Panc1 (cell line): Measurements from ENCODE around the gene JUN. TPM values are rescaled to one million over a fixed set of nuclear protein-coding genes. Genes with fewer than 3 reads are reported as not detected.

Source experiments
- ATAC-seq: fragments of 200-7000 bp; cut with Tn5 transposase; 2 replicates; pipeline ENCODE4 v1.9.1; 2020; ENCODE audit warnings: mild to moderate bottlenecking, moderate library complexity
- BruUV-seq: library from RNA; stranded (reverse); fragments of 400-500 nt; replicated peaks from 2 replicates; lab custom pipeline; 2021; lab: Mats Ljungman, UMichigan
- CTCF ChIA-PET: fragments of 300-600 bp; sonication (Branson Sonifier 250); formaldehyde crosslinking; loops from one replicate; lab custom pipeline; 2022; ENCODE audit warnings: antibody characterized with exemption; lab: Charles Lee
- POLR2A ChIA-PET: fragments of 300-600 bp; sonication (Branson Sonifier 250); formaldehyde crosslinking; loops from one replicate; lab custom pipeline; 2022; ENCODE audit warnings: antibody characterized with exemption; lab: Charles Lee
- DNase-seq: peaks from one replicate; pipeline ENCODE4 v3.0.0-alpha.2; 2010; ENCODE audit warnings: low read depth, low spot score
- H3K27ac ChIP-seq: 2 replicates; pipeline ENCODE4 v1.5.1; 2011; ENCODE audit warnings: mild to moderate bottlenecking, low read length, inconsistent platforms
- H3K27me3 ChIP-seq: fragments of 200-500 bp; sonication (Bioruptor generic); 2 replicates; pipeline ENCODE4 v1.6.0; 2014; ENCODE audit warnings: low read length, inconsistent platforms; ENCODE audit not compliant: control insufficient read depth, insufficient read depth
- H3K36me3 ChIP-seq: fragments of 200-500 bp; sonication (Bioruptor generic); 2 replicates; pipeline ENCODE4 v1.5.1; 2014; ENCODE audit warnings: inconsistent platforms, mild to moderate bottlenecking, low read length, moderate library complexity; ENCODE audit not compliant: control insufficient read depth, insufficient read depth
- H3K4me1 ChIP-seq: 2 replicates; pipeline ENCODE4 v1.5.1; 2011; ENCODE audit warnings: inconsistent platforms, mild to moderate bottlenecking, low read length, moderate library complexity; ENCODE audit not compliant: control insufficient read depth, insufficient read depth
- H3K4me3 ChIP-seq, 2 experiments: 2 replicates each; pipeline ENCODE4 v1.5.1; 2011 to 2012; ENCODE audit warnings: low read depth in 2 of 2, low read length in 2 of 2, mild to moderate bottlenecking in 2 of 2, inconsistent platforms in 1 of 2, moderate library complexity in 1 of 2
- H3K9me3 ChIP-seq: fragments of 200-500 bp; sonication (Bioruptor generic); 2 replicates; pipeline ENCODE4 v1.5.1; 2014; ENCODE audit warnings: low read depth, mild to moderate bottlenecking, inconsistent platforms, low read length, moderate library complexity; ENCODE audit not compliant: control insufficient read depth, insufficient read depth
- POLR2AphosphoS5 ChIP-seq: IDR thresholded peaks from 2 replicates; pipeline ENCODE4 v1.6.1; 2012; ENCODE audit warnings: mild to moderate bottlenecking, low read depth, low read length, moderate library complexity
- SIN3A ChIP-seq: IDR thresholded peaks from 2 replicates; pipeline ENCODE4 v1.6.1; 2012; ENCODE audit warnings: low read depth, mild to moderate bottlenecking, low read length, moderate library complexity, borderline replicate concordance; ENCODE audit not compliant: insufficient read depth
- TCF7L2 ChIP-seq: IDR thresholded peaks from 2 replicates; pipeline ENCODE4 v1.6.1; 2011; ENCODE audit warnings: mild to moderate bottlenecking, low read depth, low read length, inconsistent platforms
- in situ Hi-C: cut with HindIII; loops from 2 replicates; pipeline ENCODE4 v1.10.0; 2016; ENCODE audit warnings: low sequenced_read_pairs, low pct_unique_long_range_greater_than_20kb
- intact Hi-C: fragments of 100-400 bp; cut with micrococcal nuclease; formaldehyde crosslinking; loops from one replicate; pipeline ENCODE4 v1.10.0; 2022; ENCODE audit not compliant: unreplicated experiment
- total RNA-seq: library from RNA; stranded (reverse); gene quantifications from one replicate; pipeline ENCODE4 v1.2.1, GENCODE V29; 2021; ENCODE audit not compliant: unreplicated experiment
- TF ChIP-seq, protein P1 (sequence below), 2 experiments: IDR thresholded peaks; 2 replicates each; pipeline ENCODE4 v1.6.1; 2011 to 2012; ENCODE audit warnings: low read depth in 2 of 2, control low read depth in 1 of 2, low read length in 1 of 2, mild to moderate bottlenecking in 1 of 2, moderate library complexity in 1 of 2; ENCODE audit not compliant: insufficient read depth in 1 of 2
- TF ChIP-seq, protein P2 (sequence below): fragments of 450-650 bp; IDR thresholded peaks from 2 replicates; pipeline ENCODE4 v1.5.1; 2017; ENCODE audit warnings: mild to moderate bottlenecking

JUN gene
- total RNA-seq, 1 experiment from 2014 or later = 70.0 TPM

DNA sequence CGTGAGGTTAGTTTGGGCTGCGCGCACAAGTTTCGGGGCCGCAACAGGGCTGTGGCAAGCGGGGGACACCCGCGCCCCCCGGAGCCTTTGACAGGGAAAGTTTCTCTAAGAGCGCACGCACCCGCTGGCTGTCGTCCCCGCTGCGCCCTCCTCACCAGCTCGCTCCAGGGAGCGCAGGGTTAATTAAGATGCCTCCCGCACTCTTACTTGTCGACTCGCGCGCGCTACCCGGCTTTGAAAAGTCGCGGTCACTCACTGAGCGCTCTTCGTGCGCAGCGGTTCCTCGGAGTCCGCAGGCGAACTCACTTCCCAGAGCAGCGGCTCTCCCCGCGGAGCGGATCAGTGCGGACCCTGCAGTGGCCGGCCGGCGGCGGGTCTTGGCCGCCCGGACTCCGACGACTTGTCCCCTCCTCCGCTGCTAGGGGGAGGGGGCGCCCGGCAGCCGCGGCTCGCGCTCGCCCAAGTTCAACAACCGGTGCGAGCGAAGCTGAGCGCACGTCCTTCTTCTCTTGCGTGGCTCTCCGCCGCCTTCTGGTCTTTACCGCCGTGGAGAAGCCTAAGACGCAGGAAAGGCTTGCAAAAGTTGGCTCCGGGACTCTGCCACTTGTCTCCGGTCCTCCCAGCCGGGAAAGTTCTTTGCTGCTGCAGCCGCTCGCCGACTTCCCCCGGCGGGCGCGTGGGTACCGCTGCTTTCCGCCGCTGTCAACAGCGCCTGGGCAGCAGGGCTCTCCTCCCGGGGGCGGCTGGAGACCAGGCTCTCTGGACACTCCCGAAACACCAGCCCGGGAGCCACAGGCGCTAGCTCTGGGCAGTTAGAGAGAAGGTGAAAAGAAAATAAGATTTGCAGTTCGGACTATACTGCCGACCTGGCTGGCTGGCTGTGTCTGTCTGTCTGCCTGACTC, 506 bp downstream of the JUN start:
- intact Hi-C loops (loop anchor here (5.0 kb wide), 2 partner anchors 364 to 914 kb away; no protein-coding TSS in a partner anchor), in situ Hi-C loops (no loop called here)
- ATAC-seq (peak; percentile 3), DNase-seq (no peak)
- H3K27ac ChIP-seq = peak overlapping the region; percentile 93
- H3K36me3 ChIP-seq = peaks cover 6% of the 10 kb centered on the region; the same call in 1 of the 2 replicates
- no peaks in the 10 kb centered on the region for H3K27me3 ChIP-seq
- no peaks in the 10 kb centered on the region; the same call in 1 of the 2 replicates for H3K9me3 ChIP-seq
- CTCF ChIA-PET = interaction anchor here (0.6 kb wide), 1 partner anchor 275 kb away, joined by 3 read pairs; no protein-coding TSS in a partner anchor
- peak overlapping the region; percentile 75 to 88 for H3K4me3 ChIP-seq
- peaks cover 26% of the 10 kb centered on the region for H3K4me1 ChIP-seq
- POLR2A ChIA-PET = interaction anchor here (0.6 to 1.6 kb wide), 12 partner anchors 12 to 791 kb away, joined by 3 to 6 read pairs (median 4); no protein-coding TSS in a partner anchor
- TF ChIP-seq, protein P1, sequence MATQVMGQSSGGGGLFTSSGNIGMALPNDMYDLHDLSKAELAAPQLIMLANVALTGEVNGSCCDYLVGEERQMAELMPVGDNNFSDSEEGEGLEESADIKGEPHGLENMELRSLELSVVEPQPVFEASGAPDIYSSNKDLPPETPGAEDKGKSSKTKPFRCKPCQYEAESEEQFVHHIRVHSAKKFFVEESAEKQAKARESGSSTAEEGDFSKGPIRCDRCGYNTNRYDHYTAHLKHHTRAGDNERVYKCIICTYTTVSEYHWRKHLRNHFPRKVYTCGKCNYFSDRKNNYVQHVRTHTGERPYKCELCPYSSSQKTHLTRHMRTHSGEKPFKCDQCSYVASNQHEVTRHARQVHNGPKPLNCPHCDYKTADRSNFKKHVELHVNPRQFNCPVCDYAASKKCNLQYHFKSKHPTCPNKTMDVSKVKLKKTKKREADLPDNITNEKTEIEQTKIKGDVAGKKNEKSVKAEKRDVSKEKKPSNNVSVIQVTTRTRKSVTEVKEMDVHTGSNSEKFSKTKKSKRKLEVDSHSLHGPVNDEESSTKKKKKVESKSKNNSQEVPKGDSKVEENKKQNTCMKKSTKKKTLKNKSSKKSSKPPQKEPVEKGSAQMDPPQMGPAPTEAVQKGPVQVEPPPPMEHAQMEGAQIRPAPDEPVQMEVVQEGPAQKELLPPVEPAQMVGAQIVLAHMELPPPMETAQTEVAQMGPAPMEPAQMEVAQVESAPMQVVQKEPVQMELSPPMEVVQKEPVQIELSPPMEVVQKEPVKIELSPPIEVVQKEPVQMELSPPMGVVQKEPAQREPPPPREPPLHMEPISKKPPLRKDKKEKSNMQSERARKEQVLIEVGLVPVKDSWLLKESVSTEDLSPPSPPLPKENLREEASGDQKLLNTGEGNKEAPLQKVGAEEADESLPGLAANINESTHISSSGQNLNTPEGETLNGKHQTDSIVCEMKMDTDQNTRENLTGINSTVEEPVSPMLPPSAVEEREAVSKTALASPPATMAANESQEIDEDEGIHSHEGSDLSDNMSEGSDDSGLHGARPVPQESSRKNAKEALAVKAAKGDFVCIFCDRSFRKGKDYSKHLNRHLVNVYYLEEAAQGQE (IDR thresholded peaks at IDR 0.05; ENCODE audit: insufficient read depth in 1 of 2, low read depth in 2 of 2, low read length in 1 of 2) = no peak
- no peak for TF ChIP-seq POLR2AphosphoS5
- TF ChIP-seq, protein P2, sequence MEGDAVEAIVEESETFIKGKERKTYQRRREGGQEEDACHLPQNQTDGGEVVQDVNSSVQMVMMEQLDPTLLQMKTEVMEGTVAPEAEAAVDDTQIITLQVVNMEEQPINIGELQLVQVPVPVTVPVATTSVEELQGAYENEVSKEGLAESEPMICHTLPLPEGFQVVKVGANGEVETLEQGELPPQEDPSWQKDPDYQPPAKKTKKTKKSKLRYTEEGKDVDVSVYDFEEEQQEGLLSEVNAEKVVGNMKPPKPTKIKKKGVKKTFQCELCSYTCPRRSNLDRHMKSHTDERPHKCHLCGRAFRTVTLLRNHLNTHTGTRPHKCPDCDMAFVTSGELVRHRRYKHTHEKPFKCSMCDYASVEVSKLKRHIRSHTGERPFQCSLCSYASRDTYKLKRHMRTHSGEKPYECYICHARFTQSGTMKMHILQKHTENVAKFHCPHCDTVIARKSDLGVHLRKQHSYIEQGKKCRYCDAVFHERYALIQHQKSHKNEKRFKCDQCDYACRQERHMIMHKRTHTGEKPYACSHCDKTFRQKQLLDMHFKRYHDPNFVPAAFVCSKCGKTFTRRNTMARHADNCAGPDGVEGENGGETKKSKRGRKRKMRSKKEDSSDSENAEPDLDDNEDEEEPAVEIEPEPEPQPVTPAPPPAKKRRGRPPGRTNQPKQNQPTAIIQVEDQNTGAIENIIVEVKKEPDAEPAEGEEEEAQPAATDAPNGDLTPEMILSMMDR = no peak
- TF ChIP-seq TCF7L2 = no peak
- TF ChIP-seq SIN3A = no peak
- no TSS peak for BruUV-seq

GRCh38 chr1:58782178-58783089, 1.4 kb downstream of the JUN start:
- BruUV-seq = no TSS peak
- ChIA-PET CTCF (no interaction called here), POLR2A (no interaction called here)
- TF ChIP-seq SIN3A = no peak
- TF ChIP-seq, protein P2 = peak; percentile 62
- ATAC-seq = peak; percentile 3; the same call in 1 of the 2 replicates
- intact Hi-C loops = loop anchor here (5.0 kb wide), 2 partner anchors 365 to 915 kb away; no protein-coding TSS in a partner anchor
- in situ Hi-C loops = no loop called here
- H3K27ac ChIP-seq = peak overlapping the region; percentile 93
- peak overlapping the region; percentile 75 to 88 for H3K4me3 ChIP-seq
- DNase-seq = no peak
- H3K9me3 ChIP-seq = no peaks in the 10 kb centered on the region
- H3K27me3 ChIP-seq = no peaks in the 10 kb centered on the region
- H3K36me3 ChIP-seq = peaks cover 6% of the 10 kb centered on the region; the same call in 1 of the 2 replicates
- peaks cover 26% of the 10 kb centered on the region for H3K4me1 ChIP-seq
